BLaER1 treated with 17β-estradiol and CSF1 and Interleukin-3, amounts not matched to agents 10 nM and 100 nM (cell line): Measurements from ENCODE around the gene ZNF516.

Experiments used
- H3K27ac ChIP-seq, 11 experiments: shearing (Covaris generic); formaldehyde crosslinking; 2 replicates each; pipeline ENCODE4 v1.8.1; 2022
- H3K27me3 ChIP-seq, 11 experiments: shearing (Covaris generic); formaldehyde crosslinking; 2 replicates each; pipeline ENCODE4 v1.8.1; 2022
- H3K36me3 ChIP-seq, 11 experiments: shearing (Covaris generic); formaldehyde crosslinking; 2 replicates each; pipeline ENCODE4 v1.8.1; 2022
- H3K4me1 ChIP-seq, 10 experiments: shearing (Covaris generic); formaldehyde crosslinking; 2 replicates each; pipeline ENCODE4 v1.8.1; 2022
- H3K4me2 ChIP-seq, 11 experiments: shearing (Covaris generic); formaldehyde crosslinking; 2 replicates each; pipeline ENCODE4 v1.8.1; 2022
- H3K4me3 ChIP-seq, 10 experiments: shearing (Covaris generic); formaldehyde crosslinking; 2 replicates each; pipeline ENCODE4 v1.8.1; 2022
- H3K9ac ChIP-seq, 11 experiments: shearing (Covaris generic); formaldehyde crosslinking; 2 replicates each; pipeline ENCODE4 v1.8.1; 2022
- H3K9me3 ChIP-seq, 11 experiments: shearing (Covaris generic); formaldehyde crosslinking; replicated peaks in 1 of 11; 2 replicates each; pipeline ENCODE4 v1.8.1; 2022
- H4K20me1 ChIP-seq, 11 experiments: shearing (Covaris generic); formaldehyde crosslinking; 2 replicates each; pipeline ENCODE4 v1.8.1; 2022
- Cebpa-rat ChIP-seq, 11 experiments: shearing (Covaris generic); IDR thresholded peaks; 2 replicates each; pipeline ENCODE4 v1.8.1; 2022

Gene ZNF516

GRCh38 chr18:76410033-76410432, 85.0 kb downstream of the ZNF516 start:
- peak overlapping the region in 9 of 11 experiments; percentile 33 to 73 (median 52); a peak in 13 of 22 replicates for H3K4me2 ChIP-seq
- H3K36me3 ChIP-seq, result peaks cover 21 to 72% (median 53%) of the 10 kb centered on the region in 11 experiments
- no peak for TF ChIP-seq Cebpa-rat (IDR thresholded peaks at IDR 0.05)
- H3K4me1 ChIP-seq, result peaks cover 28 to 62% (median 50%) of the 10 kb centered on the region in 10 experiments
- H3K9ac ChIP-seq, result no peak overlapping the region
- H3K9me3 ChIP-seq, result peaks cover 0 to 34% (median 24%) of the 10 kb centered on the region in 11 experiments; a peak in 19 of 22 replicates
- no peaks in the 10 kb centered on the region for H3K27me3 ChIP-seq
- 0 out of 20 replicates have a peak overlapping the region, but pooled peaks of 1 of the 10 experiments have one; percentile 7 for H3K4me3 ChIP-seq
- H4K20me1 ChIP-seq, result peaks cover 30 to 100% (median 40%) of the 10 kb centered on the region in 11 experiments; a peak in 20 of 22 replicates
- peak overlapping the region in 6 of 11 experiments; percentile 12 to 65 (median 37); a peak in 10 of 22 replicates for H3K27ac ChIP-seq

DNA sequence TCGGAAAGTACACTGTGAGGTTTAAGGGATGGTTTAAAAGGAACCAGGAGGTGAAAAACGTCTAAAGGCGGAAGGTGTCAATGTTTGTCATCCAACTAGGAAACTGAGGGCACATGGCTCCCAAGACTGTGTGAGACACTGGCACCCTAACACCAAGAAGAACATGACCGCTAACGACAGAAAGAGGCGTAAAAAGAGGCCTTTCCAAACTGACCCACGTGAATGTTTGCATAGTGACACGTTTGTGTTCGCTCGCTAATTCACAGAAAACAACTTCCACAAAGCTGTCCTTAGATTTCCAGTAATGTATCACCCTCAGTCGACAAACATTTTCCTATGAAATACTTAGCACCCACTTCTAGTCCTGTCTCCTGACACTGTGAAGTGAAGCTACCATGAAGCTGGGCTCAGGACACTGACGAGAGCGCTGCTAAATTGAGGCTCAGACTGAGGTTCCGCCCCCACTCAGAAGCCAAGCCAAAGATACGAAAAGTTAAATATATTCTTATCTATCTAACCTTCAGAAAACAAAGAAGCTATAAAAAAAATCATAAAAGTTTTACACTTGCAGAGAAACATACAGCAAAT, 86.5 kb downstream of the ZNF516 start:
- Histone ChIP-seq H3K9me3 (peaks cover 0 to 34% (median 24%) of the 10 kb centered on the region in 11 experiments; a peak in 19 of 22 replicates), H3K27me3 (no peaks in the 10 kb centered on the region), H3K4me2 (peak overlapping the region in 5 of 11 experiments; percentile 27 to 73 (median 52); a peak in 8 of 22 replicates), H3K4me3 (no peak overlapping the region), H3K9ac (no peak overlapping the region), H4K20me1 (peaks cover 43 to 100% (median 55%) of the 10 kb centered on the region in 11 experiments; a peak in 21 of 22 replicates), H3K36me3 (peaks cover 21 to 81% (median 56%) of the 10 kb centered on the region in 11 experiments), H3K27ac (no peak overlapping the region), H3K4me1 (peaks cover 28 to 61% (median 50%) of the 10 kb centered on the region in 10 experiments)
- TF ChIP-seq Cebpa-rat (IDR thresholded peaks at IDR 0.05), result no peak

DNA sequence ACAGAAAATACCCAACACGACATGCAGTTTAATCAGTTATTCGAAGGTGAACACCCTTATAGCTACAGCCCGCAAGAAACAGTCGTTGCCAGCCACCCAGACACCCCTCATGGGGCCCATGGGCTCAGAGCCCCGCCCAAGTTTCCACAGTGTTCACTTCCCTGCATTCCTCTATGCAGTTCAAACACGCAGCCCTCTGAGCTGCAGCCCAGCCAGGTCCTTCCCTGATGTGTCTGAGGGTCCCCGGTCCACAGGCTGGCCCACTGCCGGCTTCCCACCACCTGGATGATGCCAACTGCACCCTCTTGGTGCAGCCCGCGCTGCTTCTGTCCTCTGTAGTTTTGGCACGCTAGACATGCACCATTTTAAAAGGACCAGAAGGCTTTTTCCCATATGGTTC, 87.4 kb downstream of the ZNF516 start:
- Histone ChIP-seq H3K4me2 (0 out of 22 replicates have a peak overlapping the region, but pooled peaks of 1 of the 11 experiments have one; percentile 10), H3K9ac (no peak overlapping the region), H4K20me1 (peaks cover 51 to 100% (median 64%) of the 10 kb centered on the region in 11 experiments), H3K9me3 (peaks cover 0 to 31% (median 24%) of the 10 kb centered on the region in 11 experiments; a peak in 19 of 22 replicates), H3K4me3 (no peak overlapping the region), H3K4me1 (peaks cover 27 to 58% (median 46%) of the 10 kb centered on the region in 10 experiments), H3K27ac (no peak overlapping the region), H3K36me3 (peaks cover 17 to 81% (median 54%) of the 10 kb centered on the region in 11 experiments), H3K27me3 (no peaks in the 10 kb centered on the region)
- no peak for TF ChIP-seq Cebpa-rat (IDR thresholded peaks at IDR 0.05)

GRCh38 chr18:76406791-76407190, 88.3 kb downstream of the ZNF516 start:
- peaks cover 18 to 58% (median 37%) of the 10 kb centered on the region in 10 experiments for H3K4me1 ChIP-seq
- no peak for TF ChIP-seq Cebpa-rat (IDR thresholded peaks at IDR 0.05)
- H3K4me2 ChIP-seq, result no peak overlapping the region
- no peaks in the 10 kb centered on the region for H3K27me3 ChIP-seq
- peaks cover 55 to 100% (median 69%) of the 10 kb centered on the region in 11 experiments for H4K20me1 ChIP-seq
- H3K36me3 ChIP-seq, result peaks cover 19 to 79% (median 52%) of the 10 kb centered on the region in 11 experiments
- peak overlapping the region in 3 of 11 experiments; percentile 9 to 29 (median 14); a peak in 4 of 22 replicates for H3K27ac ChIP-seq
- peaks cover 0 to 24% (median 21%) of the 10 kb centered on the region in 11 experiments; a peak in 19 of 22 replicates for H3K9me3 ChIP-seq
- H3K9ac ChIP-seq, result no peak overlapping the region
- no peak overlapping the region for H3K4me3 ChIP-seq

GRCh38 chr18:76405681-76406356, 89.2 kb downstream of the ZNF516 start:
- Histone ChIP-seq H3K4me2 (no peak overlapping the region), H3K27ac (peak overlapping the region in 2 of 11 experiments; percentile 6 to 32; a peak in 1 of 22 replicates)
- TF ChIP-seq Cebpa-rat (IDR thresholded peaks at IDR 0.05), result no peak

DNA sequence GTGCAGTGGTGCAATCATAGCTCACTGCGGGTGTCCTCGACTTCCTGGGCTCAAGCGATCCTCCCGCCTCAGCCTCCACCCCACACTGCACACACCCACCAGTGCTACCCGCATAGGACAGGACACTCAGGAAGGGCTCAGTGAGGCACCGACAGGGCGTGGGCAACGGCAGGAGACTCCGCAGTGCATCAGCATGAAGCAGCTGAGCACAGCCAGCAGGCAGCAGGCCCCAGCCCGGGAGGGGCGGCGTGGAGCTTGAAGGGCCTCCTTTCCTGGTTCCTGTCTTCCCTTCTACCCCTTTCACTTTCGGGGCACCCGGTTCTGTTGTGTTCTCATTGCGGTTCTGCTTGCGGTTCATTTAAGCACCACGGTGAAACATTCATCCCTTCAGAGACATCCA, 89.8 kb downstream of the ZNF516 start:
- Histone ChIP-seq H3K4me3 (no peak overlapping the region), H3K36me3 (peaks cover 12 to 68% (median 49%) of the 10 kb centered on the region in 11 experiments), H3K9me3 (peaks cover 0 to 10% (median 9%) of the 10 kb centered on the region in 11 experiments; a peak in 19 of 22 replicates), H3K27ac (no peak overlapping the region), H3K4me2 (no peak overlapping the region), H3K27me3 (no peaks in the 10 kb centered on the region), H3K9ac (no peak overlapping the region), H3K4me1 (peaks cover 15 to 57% (median 34%) of the 10 kb centered on the region in 10 experiments), H4K20me1 (peaks cover 70 to 100% (median 82%) of the 10 kb centered on the region in 11 experiments)
- no peak for TF ChIP-seq Cebpa-rat (IDR thresholded peaks at IDR 0.05)

More at GRCh38 chr18:76405681-76406356, 89.2 kb downstream of the ZNF516 start:
- Histone ChIP-seq H3K4me3 (no peak overlapping the region), H3K9ac (no peak overlapping the region), H3K9me3 (peaks cover 0 to 16% (median 15%) of the 10 kb centered on the region in 11 experiments; a peak in 19 of 22 replicates), H4K20me1 (peaks cover 65 to 100% (median 77%) of the 10 kb centered on the region in 11 experiments), H3K27me3 (no peaks in the 10 kb centered on the region), H3K4me1 (peaks cover 16 to 58% (median 36%) of the 10 kb centered on the region in 10 experiments), H3K36me3 (peaks cover 17 to 74% (median 51%) of the 10 kb centered on the region in 11 experiments)

- Histone ChIP-seq H3K4me3 (no peak overlapping the region), H3K9ac (no peak overlapping the region), H3K9me3 (peaks cover 0 to 2% (median under 1%) of the 10 kb centered on the region in 11 experiments; a peak in 10 of 22 replicates), H3K4me1 (peaks cover 10 to 57% (median 32%) of the 10 kb centered on the region in 10 experiments), H3K4me2 (no peak overlapping the region), H3K36me3 (peaks cover 4 to 60% (median 42%) of the 10 kb centered on the region in 11 experiments; a peak in 21 of 22 replicates), H4K20me1 (peaks cover 79 to 100% (median 91%) of the 10 kb centered on the region in 11 experiments), H3K27ac (no peak overlapping the region), H3K27me3 (no peaks in the 10 kb centered on the region)
- TF ChIP-seq Cebpa-rat (IDR thresholded peaks at IDR 0.05), result no peak
Measured at GRCh38 chr18:76404345-76404831, 90.7 kb downstream of the ZNF516 start.
